Measurements from ENCODE around the gene PKP2. TPM values are rescaled to one million over a fixed set of nuclear protein-coding genes. Genes with fewer than 3 reads are reported as not detected.

Gene PKP2
- total and polyA plus RNA-seq, 2 of the 8 experiments (the other 6 are each of a cell fraction or from before 2014, with no cell fraction given) = 9.6 to 44.8 TPM

- TF ChIP-seq RXRA (IDR thresholded peaks at IDR 0.05; ENCODE audit: insufficient read depth, low read depth, low read length) (no peak), E2F6 (IDR thresholded peaks at IDR 0.05) (no peak), EGR1 (IDR thresholded peaks at IDR 0.05; ENCODE audit: borderline replicate concordance, low read depth, low read length) (no peak), POLR2AphosphoS5 (IDR thresholded peaks at IDR 0.05; ENCODE audit: low read depth, low read length) (no peak), KDM4A (IDR thresholded peaks at IDR 0.05; ENCODE audit: low read depth, low read length, severe bottlenecking) (no peak), TAF1 (IDR thresholded peaks at IDR 0.05; ENCODE audit: low read depth, low read length) (no peak)
Measured at GRCh38 chr12:32811686-32812392, 84.7 kb downstream of the PKP2 start (continued).
